ENCODE measurements around the gene PAQR7. TPM values are rescaled to one million over a fixed set of nuclear protein-coding genes. Genes with fewer than 3 reads are reported as not detected.

The PAQR7 gene
- total RNA-seq, 1 donor from 2014 or later: 10.8 TPM

DNA sequence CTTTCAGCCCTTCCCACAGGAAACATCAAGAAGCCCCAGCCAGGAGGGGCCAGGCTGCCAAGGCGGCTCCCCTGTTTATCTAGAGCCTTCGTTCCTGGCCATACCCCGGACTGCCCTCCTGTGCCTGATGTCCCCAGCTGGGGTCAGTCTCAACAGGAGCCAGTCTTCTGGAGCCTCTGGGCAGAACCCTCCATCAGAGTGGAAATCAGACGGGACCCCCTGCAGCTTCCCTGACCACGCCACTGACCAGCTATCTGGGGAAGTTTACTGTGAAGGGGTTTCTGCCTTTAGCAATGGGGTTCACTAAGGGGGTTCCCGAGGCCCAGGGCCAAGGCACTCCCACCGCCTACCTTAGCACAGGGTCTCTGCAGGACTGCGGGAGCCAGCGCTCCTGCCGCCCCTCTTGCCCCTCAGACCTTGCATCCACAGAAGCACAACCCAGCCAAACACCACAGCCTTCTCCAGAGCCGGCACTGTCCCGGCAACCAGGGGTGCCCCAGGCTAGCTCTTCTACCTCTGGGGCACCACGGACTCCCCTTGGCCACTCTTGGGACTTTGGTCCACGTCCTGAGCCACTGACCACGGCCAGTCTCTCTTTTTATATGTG, 59.3 kb downstream of the PAQR7 start:
- TF ChIP-seq, protein P1, sequence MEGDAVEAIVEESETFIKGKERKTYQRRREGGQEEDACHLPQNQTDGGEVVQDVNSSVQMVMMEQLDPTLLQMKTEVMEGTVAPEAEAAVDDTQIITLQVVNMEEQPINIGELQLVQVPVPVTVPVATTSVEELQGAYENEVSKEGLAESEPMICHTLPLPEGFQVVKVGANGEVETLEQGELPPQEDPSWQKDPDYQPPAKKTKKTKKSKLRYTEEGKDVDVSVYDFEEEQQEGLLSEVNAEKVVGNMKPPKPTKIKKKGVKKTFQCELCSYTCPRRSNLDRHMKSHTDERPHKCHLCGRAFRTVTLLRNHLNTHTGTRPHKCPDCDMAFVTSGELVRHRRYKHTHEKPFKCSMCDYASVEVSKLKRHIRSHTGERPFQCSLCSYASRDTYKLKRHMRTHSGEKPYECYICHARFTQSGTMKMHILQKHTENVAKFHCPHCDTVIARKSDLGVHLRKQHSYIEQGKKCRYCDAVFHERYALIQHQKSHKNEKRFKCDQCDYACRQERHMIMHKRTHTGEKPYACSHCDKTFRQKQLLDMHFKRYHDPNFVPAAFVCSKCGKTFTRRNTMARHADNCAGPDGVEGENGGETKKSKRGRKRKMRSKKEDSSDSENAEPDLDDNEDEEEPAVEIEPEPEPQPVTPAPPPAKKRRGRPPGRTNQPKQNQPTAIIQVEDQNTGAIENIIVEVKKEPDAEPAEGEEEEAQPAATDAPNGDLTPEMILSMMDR (IDR thresholded peaks at IDR 0.05): no peak
- Histone ChIP-seq H3K36me3 (peaks cover 46% of the 10 kb centered on the region), H3K9me3 (no peaks in the 10 kb centered on the region), H3K4me1 (peaks cover 21% of the 10 kb centered on the region), H3K4me3 (no peak overlapping the region), H3K27me3 (no peaks in the 10 kb centered on the region), H3K27ac (no peak overlapping the region)
- DNase-seq (peak; percentile 58), ATAC-seq (no peak)
- intact Hi-C loops (cut with DNase I): no loop called here

DNA sequence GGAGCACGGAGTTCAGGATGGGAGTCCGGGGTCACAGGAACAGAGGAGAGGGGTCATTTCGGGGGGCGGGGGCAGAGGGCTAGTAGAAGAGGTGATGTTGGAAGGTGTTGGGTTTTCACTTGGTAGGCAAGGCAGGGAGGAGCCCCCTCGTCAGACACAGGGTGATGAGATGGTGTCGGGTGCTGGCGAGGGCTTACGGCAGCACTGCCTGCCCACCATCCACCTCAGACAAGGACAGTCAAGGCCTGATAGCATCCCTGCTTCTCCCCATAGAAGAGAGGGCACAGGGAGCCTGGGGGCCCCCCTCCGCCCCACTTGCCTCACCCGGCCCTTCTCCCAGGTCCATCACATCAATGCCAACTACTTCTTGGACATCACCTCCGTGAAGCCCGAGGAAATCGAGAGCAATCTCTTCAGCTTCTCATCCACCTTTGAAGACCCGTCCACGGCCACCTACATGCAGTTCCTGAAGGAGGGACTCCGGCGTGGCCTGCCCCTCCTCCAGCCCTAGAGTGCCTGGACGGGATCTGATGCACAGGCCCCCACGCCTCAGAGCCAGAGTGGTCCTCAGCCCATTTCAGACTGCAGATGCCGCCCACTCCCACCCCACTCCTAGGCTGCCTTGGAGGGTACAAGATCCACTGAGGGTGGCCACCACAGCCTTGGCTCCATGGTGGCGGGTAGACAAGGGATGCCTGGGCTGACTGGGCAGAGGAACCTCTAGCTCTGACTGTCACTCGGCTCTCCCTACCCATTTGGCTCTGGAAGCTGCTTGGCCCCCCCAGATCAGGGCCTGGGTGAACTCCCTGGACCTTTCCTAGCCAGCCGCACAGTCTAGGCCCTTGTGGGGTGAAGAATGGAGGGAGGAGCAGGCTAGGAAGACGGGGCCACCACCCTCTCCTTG, 60.0 kb downstream of the PAQR7 start:
- TF ChIP-seq, protein P1 (IDR thresholded peaks at IDR 0.05): no peak

DNA sequence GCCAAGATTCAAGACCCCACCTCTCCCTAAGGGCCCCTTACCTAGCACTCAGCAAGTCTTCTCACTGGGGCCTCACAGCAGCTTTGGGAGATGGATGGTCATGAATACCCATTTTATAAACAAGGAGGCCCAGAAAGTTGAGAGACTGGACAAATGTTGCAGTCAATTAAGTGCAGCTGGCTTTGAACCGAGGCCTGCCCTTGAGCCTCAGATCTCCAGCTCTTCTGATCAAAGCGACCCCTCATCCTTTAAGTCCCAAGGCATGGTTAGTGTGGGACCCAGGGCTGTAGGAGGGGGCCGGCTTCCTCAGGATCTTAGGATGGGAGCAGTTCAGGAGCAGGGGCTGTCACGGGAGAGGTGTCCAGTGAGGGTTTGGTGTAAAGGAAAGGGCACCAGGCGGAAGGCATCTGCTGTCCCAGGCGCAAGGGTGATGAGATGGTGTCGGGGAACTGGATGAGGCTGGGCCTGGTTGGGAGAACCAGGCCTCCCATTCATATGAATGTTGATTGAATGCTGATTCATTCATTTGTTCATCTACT, 60.9 kb downstream of the PAQR7 start:
- Histone ChIP-seq H3K4me3 (no peak overlapping the region), H3K9me3 (no peaks in the 10 kb centered on the region), H3K27me3 (no peaks in the 10 kb centered on the region), H3K27ac (no peak overlapping the region), H3K4me1 (peaks cover 26% of the 10 kb centered on the region), H3K36me3 (peaks cover 47% of the 10 kb centered on the region)
- DNase-seq (peak; percentile 42), ATAC-seq (no peak)
- TF ChIP-seq, protein P1 (IDR thresholded peaks at IDR 0.05): no peak
- intact Hi-C loops (cut with DNase I): no loop called here

More for the DNA sequence above, 60.0 kb downstream of the PAQR7 start:
- DNase-seq (peak; percentile 64), ATAC-seq (no peak)
- H3K9me3 ChIP-seq: no peaks in the 10 kb centered on the region
- H3K4me1 ChIP-seq: peaks cover 22% of the 10 kb centered on the region
- H3K4me3 ChIP-seq: no peak overlapping the region
- no peaks in the 10 kb centered on the region for H3K27me3 ChIP-seq
- no peak overlapping the region for H3K27ac ChIP-seq
- intact Hi-C loops (cut with DNase I): no loop called here
- peaks cover 47% of the 10 kb centered on the region for H3K36me3 ChIP-seq

DNA sequence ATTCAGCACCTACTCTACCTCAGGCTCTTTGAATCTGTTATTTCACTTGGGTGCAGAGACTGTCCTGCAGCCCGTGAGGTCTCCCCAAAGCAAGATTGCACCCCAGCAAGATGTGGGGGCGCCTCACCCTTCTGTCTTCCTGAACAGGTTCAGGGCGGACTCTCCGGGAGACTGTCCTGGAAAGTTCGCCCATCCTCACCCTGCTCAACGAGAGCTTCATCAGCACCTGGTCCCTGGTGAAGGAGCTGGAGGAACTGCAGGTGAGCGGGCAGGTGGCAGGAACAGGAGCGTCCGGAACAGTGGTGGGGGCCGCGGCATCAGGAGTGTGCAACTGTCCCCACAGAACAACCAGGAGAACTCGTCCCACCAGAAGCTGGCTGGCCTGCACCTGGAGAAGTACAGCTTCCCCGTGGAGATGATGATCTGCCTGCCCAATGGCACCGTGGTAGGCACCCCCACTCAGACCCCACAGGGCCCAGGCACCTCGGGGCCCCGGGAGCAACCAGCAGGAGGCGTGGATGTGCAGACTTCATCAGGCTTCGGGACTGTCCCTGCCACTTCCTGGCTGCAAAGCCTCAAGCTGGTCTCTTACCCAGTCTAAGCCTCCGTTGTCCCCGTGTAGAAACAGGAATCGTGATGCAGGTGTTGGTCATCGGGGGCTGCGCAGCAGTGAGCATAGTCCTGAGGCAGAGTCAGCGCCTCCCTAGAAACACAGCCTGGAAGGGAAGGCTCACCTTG, 61.6 kb downstream of the PAQR7 start:
- peaks cover 53% of the 10 kb centered on the region for H3K36me3 ChIP-seq
- peak; percentile 54 for DNase-seq

More for the DNA sequence above, 61.6 kb downstream of the PAQR7 start:
- ATAC-seq: no peak
- TF ChIP-seq, protein P1 (IDR thresholded peaks at IDR 0.05): no peak
- H3K27me3 ChIP-seq: no peaks in the 10 kb centered on the region
- intact Hi-C loops (cut with DNase I): no loop called here
- no peak overlapping the region for H3K4me3 ChIP-seq
- peaks cover 23% of the 10 kb centered on the region for H3K4me1 ChIP-seq
- no peak overlapping the region for H3K27ac ChIP-seq
- H3K9me3 ChIP-seq: no peaks in the 10 kb centered on the region

Measured in upper lobe of right lung (tissue), 1 donor.